Superior temporal gyrus (tissue), 1 donor: Measurements from ENCODE around the gene HNRNPM.
A peak's percentile ranks its signal among the peaks of the same experiment; 100 is the strongest.

Experiments
- DNase-seq: peaks from one replicate; pipeline ENCODE4 v3.0.0-alpha.2; 2016; ENCODE audit errors: extremely low spot score

The HNRNPM gene

GRCh38 chr19:8459520-8460270 is 14.9 kb downstream of the HNRNPM start:
- DNase-seq, result no peak

- DNase-seq, result no peak
These were observed 15.9 kb downstream of the HNRNPM start for GRCh38 chr19:8460516-8461298.

DNA sequence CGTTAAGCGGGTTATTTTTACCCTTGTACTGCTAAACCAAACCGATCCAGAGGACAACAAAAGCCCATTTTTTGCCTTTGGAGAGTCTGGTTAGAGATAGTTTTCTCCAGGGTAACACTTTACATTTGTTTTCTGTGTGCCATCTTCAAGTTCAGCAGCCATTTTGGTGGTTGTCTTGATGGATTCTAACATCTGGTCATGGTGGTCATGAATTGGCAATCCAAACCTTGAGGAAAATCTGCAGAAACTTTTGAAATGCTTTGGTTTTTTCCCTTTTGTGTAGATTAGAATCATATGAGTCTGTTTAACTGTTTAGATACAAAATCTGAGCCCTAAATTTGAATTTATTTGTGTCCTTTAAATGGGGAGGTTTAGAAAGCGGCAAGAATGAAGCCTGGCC is 16.6 kb downstream of the HNRNPM start:
- DNase-seq, result no peak

GRCh38 chr19:8461891-8462290 is 17.1 kb downstream of the HNRNPM start:
- no peak for DNase-seq

DNA sequence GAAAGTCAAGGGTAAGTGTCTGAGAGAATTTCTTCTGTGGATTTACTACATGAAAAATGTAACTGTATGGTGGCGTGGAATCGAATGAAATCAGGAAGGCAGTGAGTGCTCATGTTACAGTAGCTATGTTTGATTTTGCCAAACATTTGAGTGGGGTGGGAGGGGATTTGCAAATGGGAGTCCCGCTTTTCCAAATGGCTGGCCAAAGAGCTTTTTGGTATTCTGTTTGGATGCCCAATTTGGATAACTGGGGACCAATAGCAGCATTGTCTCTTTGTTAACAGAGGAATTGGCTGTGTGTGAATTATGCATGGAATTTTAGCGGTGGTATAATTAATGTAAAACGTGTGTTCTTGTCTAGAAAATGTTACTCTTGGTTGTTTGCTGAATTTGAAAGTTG is 17.8 kb downstream of the HNRNPM start:
- DNase-seq, result no peak

- no peak for DNase-seq
These were observed 18.6 kb downstream of the HNRNPM start for GRCh38 chr19:8463365-8463764.

DNA sequence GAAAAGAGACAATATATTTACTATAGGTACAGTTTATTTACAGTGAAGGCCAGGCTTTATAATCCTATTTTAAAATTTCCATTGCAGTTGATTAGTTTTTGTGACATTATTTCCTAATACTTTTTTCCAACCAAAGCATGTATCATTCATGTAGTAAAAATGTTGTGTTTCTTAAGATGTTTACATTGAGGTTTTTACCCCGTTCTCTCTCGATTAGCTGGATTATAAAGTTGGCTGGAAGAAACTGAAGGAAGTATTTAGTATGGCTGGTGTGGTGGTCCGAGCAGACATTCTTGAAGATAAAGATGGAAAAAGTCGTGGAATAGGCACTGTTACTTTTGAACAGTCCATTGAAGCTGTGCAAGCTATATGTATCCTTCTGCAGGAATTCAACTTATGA is 21.2 kb downstream of the HNRNPM start:
- DNase-seq, result no peak

DNA sequence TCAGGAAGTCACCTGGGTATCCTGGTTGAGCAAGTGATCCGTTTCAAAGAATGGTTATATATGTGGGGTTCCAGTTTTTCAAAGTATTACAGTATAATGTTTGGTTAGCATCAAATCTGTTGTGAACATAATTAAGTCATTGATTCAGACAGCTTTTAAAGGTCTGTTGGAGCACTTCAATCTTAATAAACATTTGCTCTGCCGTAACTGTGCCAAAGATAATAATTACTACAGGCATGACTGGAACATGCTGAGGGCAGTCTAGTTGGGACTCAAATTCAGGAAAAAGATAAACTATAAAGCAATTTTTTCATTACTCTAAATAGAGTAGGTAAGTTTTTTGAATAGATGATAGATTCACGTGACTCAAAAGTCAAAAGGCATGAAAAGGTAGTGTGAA is 23.3 kb downstream of the HNRNPM start:
- no peak for DNase-seq

DNA sequence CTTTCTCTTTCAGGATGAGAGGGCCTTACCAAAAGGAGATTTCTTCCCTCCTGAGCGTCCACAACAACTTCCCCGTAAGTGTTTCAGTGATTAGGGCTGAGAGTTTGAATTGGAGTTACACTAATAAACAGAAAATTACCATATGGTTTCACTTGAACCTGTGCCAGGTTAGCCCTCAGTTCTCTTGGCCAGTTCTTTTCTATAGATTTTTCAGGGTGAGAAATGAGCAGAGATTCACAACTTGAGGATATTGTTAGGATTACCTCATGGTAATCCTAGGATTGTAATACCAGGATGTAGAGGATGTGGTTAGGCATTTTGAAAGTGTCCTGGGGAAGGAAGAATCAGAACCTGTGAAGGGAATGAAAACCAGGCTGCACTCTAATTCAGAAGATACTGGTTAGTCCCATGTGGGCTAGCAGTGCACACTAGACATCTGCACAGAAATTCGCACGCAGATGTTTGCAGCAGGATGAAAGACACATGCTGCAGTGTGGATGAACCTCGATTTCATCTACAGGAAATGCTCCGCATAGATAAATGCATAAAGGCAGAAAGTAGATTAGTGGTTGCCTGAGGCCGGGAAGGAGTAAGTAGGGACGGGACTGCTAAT is 24.1 kb downstream of the HNRNPM start:
- no peak for DNase-seq

DNA sequence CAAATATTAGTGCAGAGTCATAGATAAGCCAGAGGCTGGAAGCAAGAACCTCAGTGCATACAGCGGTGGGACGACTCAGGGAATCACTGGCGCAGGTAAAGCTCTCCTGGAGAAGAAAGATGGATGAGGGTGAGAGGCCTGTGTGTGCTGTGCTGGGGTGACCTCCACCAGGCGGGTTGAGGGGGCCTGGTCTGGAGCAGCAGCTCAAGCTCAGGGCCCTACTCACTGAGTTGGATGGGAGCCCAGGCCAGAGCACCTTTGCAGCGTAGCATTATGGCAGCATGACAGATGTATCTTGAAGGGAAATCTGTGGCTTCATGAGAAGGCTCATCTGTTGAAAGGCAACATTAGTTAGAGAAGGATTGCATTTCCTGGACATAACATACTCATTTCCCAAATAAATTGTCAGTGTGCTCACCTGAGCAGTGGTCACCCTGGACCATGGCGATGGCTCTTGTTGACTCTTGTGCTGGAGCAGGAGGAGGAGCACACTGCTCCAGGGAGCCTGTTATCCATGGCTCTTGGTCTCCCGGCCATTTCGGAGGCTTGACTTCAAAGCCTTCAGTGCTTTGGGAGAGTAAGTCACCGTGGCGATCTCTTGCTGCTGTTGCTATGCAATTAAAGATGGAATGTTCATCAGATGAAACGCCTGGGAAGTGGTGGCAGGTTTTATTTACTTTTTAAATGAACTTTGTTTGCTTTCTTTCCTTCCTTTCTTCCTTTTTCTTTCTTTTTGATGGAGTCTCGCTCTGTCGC is 25.0 kb downstream of the HNRNPM start:
- DNase-seq, result no peak

- no peak for DNase-seq
These were observed 29.1 kb downstream of the HNRNPM start for GRCh38 chr19:8473648-8474476.

- DNase-seq, result no peak
These were observed 30.2 kb downstream of the HNRNPM start for GRCh38 chr19:8475005-8475404.

GRCh38 chr19:8476524-8476923 is 31.7 kb downstream of the HNRNPM start:
- DNase-seq, result no peak

GRCh38 chr19:8477889-8478288 is 33.1 kb downstream of the HNRNPM start:
- DNase-seq, result no peak

GRCh38 chr19:8478598-8478997 is 33.8 kb downstream of the HNRNPM start:
- DNase-seq, result no peak

- no peak for DNase-seq
These were observed 36.4 kb downstream of the HNRNPM start for GRCh38 chr19:8481201-8481600.

GRCh38 chr19:8481616-8482015 is 36.8 kb downstream of the HNRNPM start:
- no peak for DNase-seq

DNA sequence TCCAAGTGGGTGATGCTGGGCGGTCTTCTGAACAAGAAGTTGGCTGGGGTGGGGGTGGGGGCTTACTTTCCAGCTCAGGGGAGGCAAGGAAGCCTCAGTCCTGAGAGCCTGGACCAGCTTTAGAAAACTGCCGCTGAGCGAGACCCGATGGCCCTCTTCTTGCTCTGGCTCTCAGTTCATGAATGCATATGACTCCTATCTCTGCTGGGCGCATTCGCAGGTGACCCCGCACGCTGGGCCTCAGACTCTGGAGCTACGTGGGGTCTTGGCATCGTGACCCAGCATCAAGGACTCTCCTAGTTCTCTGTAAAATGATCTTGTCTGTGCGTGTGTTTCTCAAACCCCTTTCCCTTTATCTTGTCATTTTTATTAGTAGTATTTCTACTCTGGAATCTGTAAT is 37.9 kb downstream of the HNRNPM start:
- no peak for DNase-seq

DNA sequence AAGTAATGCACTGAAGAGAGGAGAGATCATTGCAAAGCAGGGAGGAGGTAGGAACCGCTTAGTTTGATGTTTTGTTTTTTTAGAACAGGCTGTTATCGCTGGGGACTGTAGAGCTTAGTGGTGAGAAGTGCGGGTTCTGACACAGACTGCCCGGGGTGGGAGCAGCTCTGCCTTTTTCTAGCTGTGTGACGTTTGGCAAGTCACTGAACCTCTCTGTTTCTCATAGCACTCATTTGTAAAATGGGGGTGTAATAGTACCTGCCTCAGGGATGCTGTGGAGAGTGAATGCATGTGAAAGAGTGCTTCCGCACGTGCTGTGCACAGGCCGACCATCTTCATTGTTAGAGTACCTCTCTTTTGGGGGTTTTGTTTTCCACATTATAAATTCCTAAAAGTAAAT is 38.4 kb downstream of the HNRNPM start:
- no peak for DNase-seq

DNA sequence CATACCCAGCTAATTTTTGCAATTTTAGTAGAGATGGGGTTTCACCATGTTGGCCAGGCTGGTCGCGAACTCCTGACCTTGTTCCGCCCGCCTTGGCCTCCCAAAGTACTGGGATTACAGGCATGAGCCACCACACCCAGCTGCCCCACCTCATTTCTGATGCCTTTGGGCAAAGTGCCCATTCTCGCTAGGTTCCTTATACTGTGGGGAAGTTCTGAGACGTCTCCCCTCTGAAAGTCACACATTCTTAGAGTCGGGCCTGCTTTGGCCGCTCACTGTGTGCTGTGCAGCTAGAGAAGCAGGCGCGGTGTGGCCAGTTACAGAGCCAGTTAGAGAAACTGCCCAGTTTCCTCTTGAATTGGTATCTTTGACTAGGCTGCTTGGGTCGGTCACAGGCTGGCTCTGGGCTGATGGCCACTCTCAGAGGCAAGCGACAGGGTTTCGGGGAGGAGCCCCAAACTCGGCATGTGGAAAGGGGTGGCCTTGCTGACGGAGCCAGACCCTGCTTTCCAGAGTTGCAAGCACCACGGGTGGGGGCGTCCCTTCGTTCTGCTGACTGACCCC is 39.6 kb downstream of the HNRNPM start:
- peak; percentile 24 for DNase-seq
